NCI-H446 (cell line): ENCODE measurements around the gene SLC46A1.
A peak's percentile ranks its signal among the peaks of the same experiment; 100 is the strongest.

ENCODE experiments used
- DNase-seq, 2 experiments: peaks; one replicate each; lab custom pipeline; 2025; lab: John Stamatoyannopoulos, UW

SLC46A1 gene

GRCh38 chr17:28357061-28357900 is 48.7 kb downstream of the SLC46A1 start, which contains the start of gene POLDIP2:
POLDIP2 (minus strand) TSS chr17:28357527; CDS start chr17:28357448, 79 bp downstream.
- DNase-seq = peak; percentile 81 to 95

- no peak for DNase-seq
Observed at GRCh38 chr17:28350271-28350670, 55.7 kb downstream of the SLC46A1 start.

- DNase-seq = no peak
Observed at GRCh38 chr17:28348979-28349378, 57.0 kb downstream of the SLC46A1 start.

- DNase-seq = no peak
Observed at GRCh38 chr17:28347261-28347891, 58.6 kb downstream of the SLC46A1 start.

GRCh38 chr17:28346746-28347246 is 59.2 kb downstream of the SLC46A1 start:
- no peak for DNase-seq

GRCh38 chr17:28346199-28346580 is 59.8 kb downstream of the SLC46A1 start:
- DNase-seq = no peak

GRCh38 chr17:28345419-28346198 is 60.4 kb downstream of the SLC46A1 start:
- no peak for DNase-seq
